Endothelial cell of umbilical vein (primary cell): ENCODE data around the gene CD48. TPM values are rescaled to one million over a fixed set of nuclear protein-coding genes. Genes with fewer than 3 reads are reported as not detected.
"Not testable (repeated sequence)": the region's sequence is repeated elsewhere in the genome, so short reads cannot be mapped to it uniquely, and the experiment has no call there.

Experiments
- BruUV-seq: library from RNA; stranded (reverse); fragments of 400-500 nt; replicated peaks from 2 replicates; lab custom pipeline; 2021; lab: Mats Ljungman, UMichigan
- CTCF ChIA-PET: fragments of 300-600, 350-600 bp; sonication (Branson Sonifier 250); formaldehyde crosslinking; loops from one replicate; lab custom pipeline; 2021; ENCODE audit warnings: antibody characterized with exemption, inconsistent platforms; lab: Charles Lee
- POLR2A ChIA-PET: fragments of 300-600, 350-600 bp; sonication (Branson Sonifier 250); formaldehyde crosslinking; loops from one replicate; lab custom pipeline; 2021; ENCODE audit warnings: antibody characterized with exemption, inconsistent platforms; lab: Charles Lee
- DNase-seq: peaks from one replicate; pipeline ENCODE4 v3.0.0-alpha.2; 2011; ENCODE audit warnings: low read depth, low spot score
- FAIRE-seq: peaks from 2 replicates; lab custom pipeline; 2011; peaks lifted over from hg19 to GRCh38; lab: Jason Lieb, UNC
- H2AFZ ChIP-seq: 2 replicates; pipeline ENCODE4 v1.6.0; 2012; ENCODE audit warnings: low read depth, low read length, control low read depth, inconsistent platforms
- H3K27ac ChIP-seq: 2 replicates; pipeline ENCODE4 v1.5.1; 2011; ENCODE audit warnings: low read depth, mild to moderate bottlenecking, control low read depth, low read length, moderate library complexity; ENCODE audit not compliant: insufficient read depth
- H3K27me3 ChIP-seq, 2 experiments: 2 replicates each; pipeline versions ENCODE4 v1.6.0 to v1.6.1; 2011; ENCODE audit warnings: low read length in 2 of 2, mixed read lengths in 1 of 2; ENCODE audit not compliant: control insufficient read depth in 2 of 2, insufficient read depth in 2 of 2
- H3K36me3 ChIP-seq, 2 experiments: 2 replicates in 1 of 2; 3 replicates in 1 of 2; pipeline ENCODE4 v1.5.1; 2011; ENCODE audit warnings: low read length in 2 of 2, mild to moderate bottlenecking in 1 of 2, moderate library complexity in 1 of 2; ENCODE audit not compliant: control insufficient read depth in 2 of 2, insufficient read depth in 2 of 2; ENCODE audit errors: extremely low read depth in 1 of 2
- H3K4me1 ChIP-seq: 3 replicates; pipeline ENCODE4 v1.5.1; 2011; ENCODE audit warnings: mild to moderate bottlenecking, low read length; ENCODE audit not compliant: control insufficient read depth, insufficient read depth; ENCODE audit errors: extremely low read depth
- H3K4me2 ChIP-seq: 2 replicates; pipeline ENCODE4 v1.6.1; 2011; ENCODE audit warnings: low read length, control low read depth, mixed read lengths; ENCODE audit not compliant: insufficient read depth
- H3K4me3 ChIP-seq, 3 experiments: fragments of 200-600 bp in 1 of 3; sonication (generic), shearing (Covaris generic) in 1 of 3; replicated peaks in 1 of 3; 2 replicates each; pipeline ENCODE4 v1.5.1; 2011 to 2016; ENCODE audit warnings: control low read depth in 3 of 3, low read length in 3 of 3, mild to moderate bottlenecking in 2 of 3, inconsistent platforms in 1 of 3, low read depth in 1 of 3, moderate library complexity in 1 of 3; ENCODE audit not compliant: insufficient read depth in 1 of 3
- H3K79me2 ChIP-seq: 2 replicates; pipeline ENCODE4 v1.6.0; 2012; ENCODE audit warnings: low read length, inconsistent platforms; ENCODE audit not compliant: control insufficient read depth, insufficient read depth
- H3K9ac ChIP-seq: replicated peaks from 2 replicates; pipeline ENCODE3; 2011; ENCODE audit warnings: low read length, control low read depth; ENCODE audit not compliant: insufficient read depth; ENCODE audit errors: extremely low read depth
- H3K9me1 ChIP-seq: replicated peaks from 3 replicates; pipeline ENCODE4 v1.6.0; 2011; ENCODE audit warnings: mild to moderate bottlenecking, low read length; ENCODE audit not compliant: control insufficient read depth, insufficient read depth; ENCODE audit errors: extremely low read depth
- H3K9me3 ChIP-seq: replicated peaks from 2 replicates; pipeline ENCODE4 v1.5.1; 2012; ENCODE audit warnings: low read length, inconsistent platforms; ENCODE audit not compliant: control insufficient read depth, insufficient read depth
- H4K20me1 ChIP-seq: replicated peaks from 2 replicates; pipeline ENCODE3; 2011; ENCODE audit warnings: mild to moderate bottlenecking, low read length; ENCODE audit not compliant: control insufficient read depth, insufficient read depth; ENCODE audit errors: extremely low read depth
- FOS ChIP-seq: IDR thresholded peaks from 2 replicates; pipeline ENCODE4 v1.6.1; 2011; ENCODE audit warnings: mild to moderate bottlenecking, low read length, moderate library complexity, borderline replicate concordance; ENCODE audit not compliant: insufficient read depth
- GATA2 ChIP-seq: IDR thresholded peaks from 2 replicates; pipeline ENCODE4 v1.7.0; 2011; ENCODE audit warnings: low read depth, mild to moderate bottlenecking, moderate library complexity, mixed read lengths, low read length; ENCODE audit not compliant: insufficient read length, insufficient read depth
- JUN ChIP-seq: IDR thresholded peaks from 2 replicates; pipeline ENCODE4 v1.6.1; 2011; ENCODE audit warnings: borderline replicate concordance, low read depth; ENCODE audit not compliant: insufficient read length, insufficient read depth
- MYC ChIP-seq: IDR thresholded peaks from one replicate; pipeline ENCODE4 v1.6.1; 2011; ENCODE audit warnings: mild to moderate bottlenecking, low read depth, low read length
- POLR2A ChIP-seq: IDR thresholded peaks from 2 replicates; pipeline ENCODE4 v1.6.1; 2012; ENCODE audit warnings: low read depth, mild to moderate bottlenecking, control low read depth, low read length
- POLR2AphosphoS5 ChIP-seq: IDR thresholded peaks from 2 replicates; pipeline ENCODE4 v1.6.1; 2012; ENCODE audit warnings: low read depth, mild to moderate bottlenecking, control low read depth, low read length, moderate library complexity; ENCODE audit not compliant: insufficient read depth
- dilution Hi-C: fragments of 300-500 bp; cut with MboI; formaldehyde crosslinking; loops from one replicate; pipeline ENCODE4 v1.15.0; 2019; ENCODE audit warnings: low sequenced_read_pairs; ENCODE audit not compliant: extremely low pct_ligation_motif_present
- intact Hi-C: fragments of 100-400 bp; cut with micrococcal nuclease; formaldehyde crosslinking; loops from one replicate; pipeline ENCODE4 v1.10.0; 2022
- polyA plus RNA-seq, 4 experiments: library from polyadenylated mRNA; depleted of rRNA in 3 of 4; stranded (reverse) in 3 of 4; unstranded in 1 of 4; fragments of >200 nt; gene quantifications; 2 replicates each; pipeline versions ENCODE4 v1.2.1 to v1.2.3, GENCODE V29; 2011 to 2012; ENCODE audit warnings: missing spikeins in 1 of 4
- total RNA-seq: library from RNA; stranded (reverse); gene quantifications from 2 replicates; pipeline ENCODE4 v1.2.3, GENCODE V29; 2021
- TF ChIP-seq, protein P1 (sequence below), 2 donors: IDR thresholded peaks; 1 replicate in 1 of 2; 2 replicates in 1 of 2; pipeline ENCODE4 v1.5.1; 2011; ENCODE audit warnings: low read length in 2 of 2, mild to moderate bottlenecking in 2 of 2, moderate library complexity in 2 of 2, control low read depth in 1 of 2, inconsistent platforms in 1 of 2, low read depth in 1 of 2; ENCODE audit not compliant: insufficient read depth in 1 of 2; ENCODE audit errors: extremely low read depth in 1 of 2

The CD48 gene
- total and polyA plus RNA-seq, 2 donors (not counting 3 experiments of a cell fraction or from before 2014, with no cell fraction given), result not detected

DNA sequence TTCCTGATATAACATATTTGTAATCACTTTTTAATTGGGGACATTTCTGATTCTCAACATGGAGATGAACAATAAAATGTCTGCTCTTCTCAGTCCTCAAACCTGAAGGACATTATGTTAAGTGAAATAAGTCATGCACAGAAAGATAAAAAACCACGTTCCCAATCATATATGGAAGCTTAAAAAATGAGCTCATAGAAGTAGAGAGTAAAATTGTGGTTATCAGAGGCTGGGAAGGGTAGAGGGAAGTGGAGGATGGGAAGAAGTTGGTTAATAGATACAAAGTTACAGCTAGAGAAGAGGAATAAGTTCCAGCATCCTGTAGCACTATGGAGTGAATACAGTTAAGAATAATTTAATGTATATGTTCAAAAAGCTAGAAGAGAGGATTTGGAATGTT is 1.5 kb upstream of the CD48 start:
- Histone ChIP-seq H3K4me2 (no peak overlapping the region), H3K9ac (no peak overlapping the region), H2AFZ (no peak overlapping the region), H3K27ac (no peak overlapping the region), H3K36me3 (no peaks in the 10 kb centered on the region), H3K4me3 (no peak overlapping the region), H3K79me2 (no peaks in the 10 kb centered on the region), H3K27me3 (peaks cover 3 to 9% of the 10 kb centered on the region in 2 experiments), H4K20me1 (no peaks in the 10 kb centered on the region), H3K9me1 (no peaks in the 10 kb centered on the region), H3K9me3 (no peaks in the 10 kb centered on the region), H3K4me1 (no peaks in the 10 kb centered on the region)
- CTCF ChIA-PET, result no interaction called here
- no TSS peak for BruUV-seq
- intact Hi-C loops (no loop called here), dilution Hi-C loops (no loop called here)
- FAIRE-seq, result no peak
- DNase-seq, result no peak
- POLR2A ChIA-PET, result no interaction called here
- TF ChIP-seq, protein P1, sequence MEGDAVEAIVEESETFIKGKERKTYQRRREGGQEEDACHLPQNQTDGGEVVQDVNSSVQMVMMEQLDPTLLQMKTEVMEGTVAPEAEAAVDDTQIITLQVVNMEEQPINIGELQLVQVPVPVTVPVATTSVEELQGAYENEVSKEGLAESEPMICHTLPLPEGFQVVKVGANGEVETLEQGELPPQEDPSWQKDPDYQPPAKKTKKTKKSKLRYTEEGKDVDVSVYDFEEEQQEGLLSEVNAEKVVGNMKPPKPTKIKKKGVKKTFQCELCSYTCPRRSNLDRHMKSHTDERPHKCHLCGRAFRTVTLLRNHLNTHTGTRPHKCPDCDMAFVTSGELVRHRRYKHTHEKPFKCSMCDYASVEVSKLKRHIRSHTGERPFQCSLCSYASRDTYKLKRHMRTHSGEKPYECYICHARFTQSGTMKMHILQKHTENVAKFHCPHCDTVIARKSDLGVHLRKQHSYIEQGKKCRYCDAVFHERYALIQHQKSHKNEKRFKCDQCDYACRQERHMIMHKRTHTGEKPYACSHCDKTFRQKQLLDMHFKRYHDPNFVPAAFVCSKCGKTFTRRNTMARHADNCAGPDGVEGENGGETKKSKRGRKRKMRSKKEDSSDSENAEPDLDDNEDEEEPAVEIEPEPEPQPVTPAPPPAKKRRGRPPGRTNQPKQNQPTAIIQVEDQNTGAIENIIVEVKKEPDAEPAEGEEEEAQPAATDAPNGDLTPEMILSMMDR (IDR thresholded peaks at IDR 0.05; ENCODE audit: extremely low read depth in 1 of 2, insufficient read depth in 1 of 2, low read depth in 1 of 2, low read length in 2 of 2), result no peak
- no peak for TF ChIP-seq FOS
- TF ChIP-seq MYC, result no peak
- TF ChIP-seq JUN, result no peak
- no peak for TF ChIP-seq GATA2
- no peak for TF ChIP-seq POLR2A
- TF ChIP-seq POLR2AphosphoS5, result no peak

DNA sequence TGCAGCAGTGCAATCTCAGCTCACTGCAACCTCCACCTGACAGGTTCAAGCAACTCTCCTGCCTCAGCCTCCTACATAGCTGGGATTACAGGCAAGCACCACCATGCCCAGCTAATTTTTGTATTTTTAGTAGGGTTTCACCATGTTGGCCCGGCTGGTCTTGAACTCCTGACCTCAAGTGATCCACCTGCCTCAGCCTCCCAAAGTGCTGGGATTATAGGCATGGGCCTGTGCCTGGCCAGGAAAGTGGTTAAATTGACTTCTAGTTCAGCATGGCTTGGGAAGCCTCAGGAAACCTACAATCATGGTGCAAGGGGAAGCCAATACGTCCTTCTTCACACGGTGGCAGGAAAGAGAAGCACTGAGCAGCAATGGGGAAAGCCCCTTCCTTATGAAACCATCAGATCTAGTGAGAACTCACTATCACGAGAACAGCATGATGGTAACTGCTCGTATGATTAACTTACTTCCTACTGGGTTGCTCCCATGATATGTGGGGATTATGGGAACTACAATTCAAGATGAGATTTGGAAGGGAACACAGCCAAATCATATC is 981 bp upstream of the CD48 start:
- CTCF ChIA-PET, H3K9ac ChIP-seq, dilution Hi-C loops, H3K9me3 ChIP-seq, H3K79me2 ChIP-seq, POLR2A ChIA-PET, H3K4me2 ChIP-seq, H3K27me3 ChIP-seq, H3K9me1 ChIP-seq, H3K27ac ChIP-seq, H3K4me1 ChIP-seq, H3K36me3 ChIP-seq, H4K20me1 ChIP-seq, DNase-seq, intact Hi-C loops, H2AFZ ChIP-seq, H3K4me3 ChIP-seq, FAIRE-seq, BruUV-seq: not testable (repeated sequence)
